ENCODE results near the gene PTPN18.
A peak's percentile ranks its signal among the peaks of the same experiment; 100 is the strongest.

The PTPN18 gene, protein sequence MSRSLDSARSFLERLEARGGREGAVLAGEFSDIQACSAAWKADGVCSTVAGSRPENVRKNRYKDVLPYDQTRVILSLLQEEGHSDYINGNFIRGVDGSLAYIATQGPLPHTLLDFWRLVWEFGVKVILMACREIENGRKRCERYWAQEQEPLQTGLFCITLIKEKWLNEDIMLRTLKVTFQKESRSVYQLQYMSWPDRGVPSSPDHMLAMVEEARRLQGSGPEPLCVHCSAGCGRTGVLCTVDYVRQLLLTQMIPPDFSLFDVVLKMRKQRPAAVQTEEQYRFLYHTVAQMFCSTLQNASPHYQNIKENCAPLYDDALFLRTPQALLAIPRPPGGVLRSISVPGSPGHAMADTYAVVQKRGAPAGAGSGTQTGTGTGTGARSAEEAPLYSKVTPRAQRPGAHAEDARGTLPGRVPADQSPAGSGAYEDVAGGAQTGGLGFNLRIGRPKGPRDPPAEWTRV

DNA sequence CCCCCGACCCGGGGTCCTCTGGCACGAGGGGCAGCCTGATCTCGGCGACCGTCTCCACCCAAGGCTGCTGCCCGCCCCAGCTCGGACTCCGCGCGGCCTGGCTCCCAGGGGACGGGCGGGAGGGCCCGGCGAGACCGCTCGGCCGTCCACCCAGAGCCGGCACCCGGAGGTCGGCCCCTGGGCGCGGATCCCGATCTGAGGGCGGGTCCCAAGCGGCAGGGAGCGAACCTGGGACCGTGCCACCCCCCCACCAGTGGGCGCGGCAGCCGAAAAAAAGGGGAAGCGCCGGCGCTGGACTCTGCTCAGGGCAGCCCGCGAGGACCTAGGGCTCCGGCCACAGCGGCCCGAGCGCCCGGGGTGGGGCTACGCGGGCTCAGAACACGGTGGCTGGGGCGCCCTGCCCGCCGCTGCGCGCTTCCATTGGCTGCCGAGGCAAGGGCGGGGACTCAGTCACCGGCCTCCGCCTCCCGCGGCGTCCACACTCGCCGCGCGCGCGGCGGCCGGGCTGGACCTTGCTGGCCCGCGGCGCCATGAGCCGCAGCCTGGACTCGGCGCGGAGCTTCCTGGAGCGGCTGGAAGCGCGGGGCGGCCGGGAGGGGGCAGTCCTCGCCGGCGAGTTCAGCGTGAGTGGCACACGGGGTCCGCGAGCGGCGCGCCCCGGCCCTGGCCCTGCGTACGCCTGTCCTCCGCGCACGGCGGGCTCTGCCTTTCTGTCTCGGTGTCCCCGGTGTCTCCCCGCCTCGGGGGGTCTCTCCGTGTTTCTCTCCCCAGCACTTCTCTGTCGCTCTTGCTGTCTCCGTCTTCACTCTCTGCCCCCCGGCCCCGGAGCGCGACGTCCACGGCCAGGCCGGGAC, at the start of gene PTPN18:
Gene PTPN18 (plus strand): TSS at position 479 of the 854 bp plus-strand sequence. CDS start 52 bp downstream, at position 531.
- H3K9me3 ChIP-seq (ENCODE audit: control insufficient read depth in 2 of 2, low read length in 2 of 2) = no peaks in the 10 kb centered on the region
- peak within 1 kb of the TSS; percentile 62 to 78 for H3K9ac ChIP-seq (ENCODE audit: low read length in 2 of 2)
- peak within 1 kb of the TSS; percentile 6 for H3K27ac ChIP-seq (ENCODE audit: low read length)
- H3K36me3 ChIP-seq (ENCODE audit: control insufficient read depth in 2 of 2, insufficient read depth in 2 of 2, low read length in 2 of 2) = peaks cover 0 to 2% of the 10 kb centered on the region in 2 donors
- H3K4me3 ChIP-seq (ENCODE audit: low read length in 2 of 2) = peak within 1 kb of the TSS; percentile 74 to 78
- no peaks in the 10 kb centered on the region for H3K27me3 ChIP-seq (ENCODE audit: control insufficient read depth in 1 of 2, insufficient read depth in 2 of 2, low read length in 2 of 2)
- peaks cover 19% of the 10 kb centered on the region for H3K4me1 ChIP-seq (ENCODE audit: control insufficient read depth, insufficient read depth, low read length)

DNA sequence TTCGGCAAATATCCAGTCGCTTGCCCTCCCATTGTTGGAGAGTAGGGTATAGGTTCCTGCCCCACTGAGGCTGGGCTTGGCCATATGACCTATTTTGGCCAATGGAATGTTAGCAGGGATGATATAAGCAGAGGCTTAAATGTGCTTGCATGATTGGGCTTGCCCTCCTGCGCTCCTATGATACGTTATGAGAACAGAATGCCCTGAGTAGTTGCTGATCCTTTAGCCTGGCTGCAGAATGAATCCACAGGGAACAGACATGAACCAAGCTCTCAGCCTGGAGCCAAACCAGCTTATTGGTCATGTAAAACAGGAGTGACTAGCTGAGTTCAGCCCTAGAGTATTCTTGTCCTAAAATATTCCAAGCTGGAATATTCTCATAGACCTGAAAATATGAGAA, 48.0 kb upstream of the PTPN18 start:
- no peaks in the 10 kb centered on the region for H3K4me1 ChIP-seq (ENCODE audit: control insufficient read depth, insufficient read depth, low read length)
- H3K4me3 ChIP-seq (ENCODE audit: low read length in 2 of 2) = no peak overlapping the region
- no peaks in the 10 kb centered on the region for H3K36me3 ChIP-seq (ENCODE audit: control insufficient read depth in 2 of 2, insufficient read depth in 2 of 2, low read length in 2 of 2)
- H3K27me3 ChIP-seq (ENCODE audit: control insufficient read depth in 1 of 2, insufficient read depth in 2 of 2, low read length in 2 of 2) = peaks cover 0 to 2% of the 10 kb centered on the region in 2 donors
- H3K9ac ChIP-seq (ENCODE audit: low read length in 2 of 2) = no peak overlapping the region
- no peak overlapping the region for H3K27ac ChIP-seq (ENCODE audit: low read length)
- no peaks in the 10 kb centered on the region for H3K9me3 ChIP-seq (ENCODE audit: control insufficient read depth in 2 of 2, low read length in 2 of 2)

DNA sequence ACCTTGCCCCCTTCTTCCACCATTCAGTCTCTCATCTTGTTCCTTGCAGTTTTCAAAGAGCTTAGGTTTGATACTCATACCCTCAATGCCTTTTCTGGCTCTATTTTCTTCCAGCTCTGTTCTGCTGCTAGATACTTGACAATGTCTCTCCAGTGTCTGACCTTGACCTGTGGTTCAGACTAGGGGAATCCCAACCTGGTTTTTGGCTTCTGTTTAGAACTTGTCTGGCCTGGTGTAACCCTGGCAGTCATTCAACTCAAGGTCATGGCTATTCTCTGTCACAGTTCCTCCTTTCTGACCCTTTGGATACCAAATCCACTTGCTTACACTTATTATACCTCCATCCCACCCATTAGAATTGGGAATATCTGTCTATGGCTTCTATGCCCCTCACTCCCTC, 45.0 kb upstream of the PTPN18 start:
- Histone ChIP-seq H3K9ac (ENCODE audit: low read length in 2 of 2) (no peak overlapping the region), H3K4me3 (ENCODE audit: low read length in 2 of 2) (no peak overlapping the region)

DNA sequence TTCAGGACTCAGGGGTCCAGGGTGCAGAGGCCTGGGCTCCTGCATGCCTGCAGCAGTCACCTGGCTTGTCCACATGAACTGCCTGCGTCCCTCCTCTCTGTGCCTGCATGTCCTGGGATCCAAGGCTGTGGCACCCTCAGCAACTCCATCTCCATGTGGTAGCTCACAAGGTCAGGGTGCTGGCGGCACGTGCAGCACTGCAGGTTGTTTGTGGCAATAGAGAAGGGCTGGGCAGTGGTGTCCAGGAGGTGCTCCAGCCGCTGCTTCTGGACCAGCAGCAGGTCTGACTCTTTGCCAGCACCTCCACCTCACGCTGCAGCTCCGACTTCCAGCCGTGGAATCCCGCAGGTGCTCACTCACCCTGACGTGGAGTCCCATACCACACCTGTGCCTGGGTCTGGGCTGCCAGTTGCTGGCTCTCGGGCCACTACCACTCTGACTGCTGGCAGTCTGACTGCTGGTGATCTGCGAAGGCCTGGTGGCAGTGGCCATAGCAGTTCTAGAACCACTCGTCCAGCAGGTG, 42.0 kb upstream of the PTPN18 start:
- no peak overlapping the region for H3K9ac ChIP-seq (ENCODE audit: low read length in 2 of 2)
- H3K9me3 ChIP-seq (ENCODE audit: control insufficient read depth in 2 of 2, low read length in 2 of 2) = no peaks in the 10 kb centered on the region
- no peak overlapping the region for H3K4me3 ChIP-seq (ENCODE audit: low read length in 2 of 2)
- H3K4me1 ChIP-seq (ENCODE audit: control insufficient read depth, insufficient read depth, low read length) = no peaks in the 10 kb centered on the region
- H3K36me3 ChIP-seq (ENCODE audit: control insufficient read depth in 2 of 2, insufficient read depth in 2 of 2, low read length in 2 of 2) = no peaks in the 10 kb centered on the region
- H3K27ac ChIP-seq (ENCODE audit: low read length) = no peak overlapping the region
- peaks cover 0 to 8% of the 10 kb centered on the region in 2 donors for H3K27me3 ChIP-seq (ENCODE audit: control insufficient read depth in 1 of 2, insufficient read depth in 2 of 2, low read length in 2 of 2)

More for the DNA sequence above, 45.0 kb upstream of the PTPN18 start:
- Histone ChIP-seq H3K9me3 (ENCODE audit: control insufficient read depth in 2 of 2, low read length in 2 of 2) (no peaks in the 10 kb centered on the region), H3K27ac (ENCODE audit: low read length) (no peak overlapping the region), H3K36me3 (ENCODE audit: control insufficient read depth in 2 of 2, insufficient read depth in 2 of 2, low read length in 2 of 2) (no peaks in the 10 kb centered on the region), H3K27me3 (ENCODE audit: control insufficient read depth in 1 of 2, insufficient read depth in 2 of 2, low read length in 2 of 2) (peaks cover 0 to 8% of the 10 kb centered on the region in 2 donors), H3K4me1 (ENCODE audit: control insufficient read depth, insufficient read depth, low read length) (no peaks in the 10 kb centered on the region)

DNA sequence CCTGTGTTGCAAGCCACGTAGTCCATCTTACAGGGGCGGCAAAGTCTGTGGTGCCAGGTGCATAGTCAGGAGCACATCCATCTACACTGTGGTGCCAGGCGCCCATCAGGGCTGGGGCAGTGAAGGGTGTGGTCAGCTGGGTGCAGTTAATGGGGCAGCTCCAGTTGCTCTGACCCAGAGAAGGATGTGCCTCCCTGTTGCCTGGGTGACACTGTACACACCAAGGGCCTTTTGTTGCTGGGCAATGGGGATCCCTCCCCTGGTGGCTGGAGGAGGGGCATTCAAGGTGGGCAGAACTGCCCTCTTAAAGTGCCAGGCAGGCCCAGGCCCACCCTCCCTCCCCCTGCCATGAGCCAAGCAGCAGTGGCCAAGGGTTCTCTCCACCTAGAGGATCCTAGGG, 41.5 kb upstream of the PTPN18 start:
- Histone ChIP-seq H3K27ac (ENCODE audit: low read length) (no peak overlapping the region), H3K36me3 (ENCODE audit: control insufficient read depth in 2 of 2, insufficient read depth in 2 of 2, low read length in 2 of 2) (no peaks in the 10 kb centered on the region), H3K4me3 (ENCODE audit: low read length in 2 of 2) (no peak overlapping the region), H3K9me3 (ENCODE audit: control insufficient read depth in 2 of 2, low read length in 2 of 2) (no peaks in the 10 kb centered on the region), H3K9ac (ENCODE audit: low read length in 2 of 2) (no peak overlapping the region), H3K4me1 (ENCODE audit: control insufficient read depth, insufficient read depth, low read length) (no peaks in the 10 kb centered on the region), H3K27me3 (ENCODE audit: control insufficient read depth in 1 of 2, insufficient read depth in 2 of 2, low read length in 2 of 2) (peaks cover 0 to 8% of the 10 kb centered on the region in 2 donors)

DNA sequence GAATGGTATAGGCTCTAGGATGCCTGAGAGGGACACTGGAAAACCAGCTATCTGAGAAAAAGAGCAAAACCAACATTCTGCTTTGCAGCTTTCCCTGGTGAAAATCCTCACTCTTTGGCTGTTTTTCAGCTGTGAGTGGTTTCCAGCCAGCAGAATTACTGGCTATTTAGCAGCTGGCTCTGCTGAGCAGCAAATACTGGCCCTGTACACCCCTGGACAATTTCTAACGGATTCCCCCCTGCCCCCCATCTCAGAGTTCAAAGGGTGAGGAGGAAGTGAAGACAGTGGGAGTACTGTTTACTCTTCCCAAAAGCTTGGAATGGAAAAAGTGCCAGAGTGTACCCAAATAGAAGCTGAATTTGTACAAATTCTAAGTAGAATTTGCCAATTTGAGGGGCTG, 39.3 kb upstream of the PTPN18 start:
- Histone ChIP-seq H3K9ac (ENCODE audit: low read length in 2 of 2) (no peak overlapping the region), H3K4me3 (ENCODE audit: low read length in 2 of 2) (no peak overlapping the region), H3K36me3 (ENCODE audit: control insufficient read depth in 2 of 2, insufficient read depth in 2 of 2, low read length in 2 of 2) (no peaks in the 10 kb centered on the region)

DNA sequence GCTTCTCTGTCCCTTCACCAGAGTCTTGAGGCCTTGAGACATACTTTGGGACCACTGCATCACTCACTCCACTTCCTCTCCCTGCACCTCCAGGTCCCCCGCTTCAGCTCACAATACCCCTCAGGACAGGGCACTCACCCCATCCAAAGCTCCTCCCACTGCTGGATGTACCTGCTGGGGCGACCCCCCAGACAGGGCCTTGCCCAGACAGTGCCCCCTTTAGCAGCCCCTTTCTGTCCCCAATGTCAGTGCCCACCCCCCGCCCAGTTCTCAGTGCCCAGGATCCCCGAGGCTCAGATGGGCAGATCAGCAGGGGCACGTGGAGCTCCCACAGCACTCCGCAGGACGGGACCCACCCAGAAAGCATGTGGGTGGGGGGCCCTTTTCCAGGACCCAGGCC, 37.0 kb upstream of the PTPN18 start:
- Histone ChIP-seq H3K27ac (ENCODE audit: low read length) (no peak overlapping the region), H3K4me1 (ENCODE audit: control insufficient read depth, insufficient read depth, low read length) (no peaks in the 10 kb centered on the region), H3K36me3 (ENCODE audit: control insufficient read depth in 2 of 2, insufficient read depth in 2 of 2, low read length in 2 of 2) (no peaks in the 10 kb centered on the region), H3K4me3 (ENCODE audit: low read length in 2 of 2) (no peak overlapping the region), H3K9me3 (ENCODE audit: control insufficient read depth in 2 of 2, low read length in 2 of 2) (no peaks in the 10 kb centered on the region), H3K9ac (ENCODE audit: low read length in 2 of 2) (no peak overlapping the region), H3K27me3 (ENCODE audit: control insufficient read depth in 1 of 2, insufficient read depth in 2 of 2, low read length in 2 of 2) (peaks cover 0 to 3% of the 10 kb centered on the region in 2 donors)

More for the DNA sequence above, 39.3 kb upstream of the PTPN18 start:
- peaks cover 0 to 6% of the 10 kb centered on the region in 2 donors for H3K27me3 ChIP-seq (ENCODE audit: control insufficient read depth in 1 of 2, insufficient read depth in 2 of 2, low read length in 2 of 2)
- H3K9me3 ChIP-seq (ENCODE audit: control insufficient read depth in 2 of 2, low read length in 2 of 2) = no peaks in the 10 kb centered on the region
- H3K27ac ChIP-seq (ENCODE audit: low read length) = no peak overlapping the region
- no peaks in the 10 kb centered on the region for H3K4me1 ChIP-seq (ENCODE audit: control insufficient read depth, insufficient read depth, low read length)

DNA sequence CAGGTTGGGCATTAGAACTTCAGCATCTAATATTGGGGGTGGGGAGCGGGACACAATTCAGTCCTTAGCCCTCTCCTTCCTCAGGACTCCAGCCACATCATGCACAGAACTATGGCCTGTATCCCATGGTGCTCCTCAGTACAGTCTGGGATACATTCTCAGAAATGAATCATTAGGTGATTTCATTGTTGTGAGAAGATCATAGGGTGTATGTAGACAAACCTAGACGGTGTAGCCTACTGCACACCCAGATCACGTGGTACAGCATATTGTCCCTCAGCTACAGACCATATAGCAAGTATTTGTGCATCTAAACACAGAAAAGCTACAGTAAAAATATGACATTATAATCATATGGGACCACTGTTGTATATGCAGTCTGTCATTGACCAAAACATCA, 36.3 kb upstream of the PTPN18 start:
- no peak overlapping the region for H3K9ac ChIP-seq (ENCODE audit: low read length in 2 of 2)
- H3K27me3 ChIP-seq (ENCODE audit: control insufficient read depth in 1 of 2, insufficient read depth in 2 of 2, low read length in 2 of 2) = no peaks in the 10 kb centered on the region
- no peak overlapping the region for H3K27ac ChIP-seq (ENCODE audit: low read length)
- H3K4me1 ChIP-seq (ENCODE audit: control insufficient read depth, insufficient read depth, low read length) = no peaks in the 10 kb centered on the region
- no peaks in the 10 kb centered on the region for H3K9me3 ChIP-seq (ENCODE audit: control insufficient read depth in 2 of 2, low read length in 2 of 2)
- H3K4me3 ChIP-seq (ENCODE audit: low read length in 2 of 2) = no peak overlapping the region
- H3K36me3 ChIP-seq (ENCODE audit: control insufficient read depth in 2 of 2, insufficient read depth in 2 of 2, low read length in 2 of 2) = no peaks in the 10 kb centered on the region

DNA sequence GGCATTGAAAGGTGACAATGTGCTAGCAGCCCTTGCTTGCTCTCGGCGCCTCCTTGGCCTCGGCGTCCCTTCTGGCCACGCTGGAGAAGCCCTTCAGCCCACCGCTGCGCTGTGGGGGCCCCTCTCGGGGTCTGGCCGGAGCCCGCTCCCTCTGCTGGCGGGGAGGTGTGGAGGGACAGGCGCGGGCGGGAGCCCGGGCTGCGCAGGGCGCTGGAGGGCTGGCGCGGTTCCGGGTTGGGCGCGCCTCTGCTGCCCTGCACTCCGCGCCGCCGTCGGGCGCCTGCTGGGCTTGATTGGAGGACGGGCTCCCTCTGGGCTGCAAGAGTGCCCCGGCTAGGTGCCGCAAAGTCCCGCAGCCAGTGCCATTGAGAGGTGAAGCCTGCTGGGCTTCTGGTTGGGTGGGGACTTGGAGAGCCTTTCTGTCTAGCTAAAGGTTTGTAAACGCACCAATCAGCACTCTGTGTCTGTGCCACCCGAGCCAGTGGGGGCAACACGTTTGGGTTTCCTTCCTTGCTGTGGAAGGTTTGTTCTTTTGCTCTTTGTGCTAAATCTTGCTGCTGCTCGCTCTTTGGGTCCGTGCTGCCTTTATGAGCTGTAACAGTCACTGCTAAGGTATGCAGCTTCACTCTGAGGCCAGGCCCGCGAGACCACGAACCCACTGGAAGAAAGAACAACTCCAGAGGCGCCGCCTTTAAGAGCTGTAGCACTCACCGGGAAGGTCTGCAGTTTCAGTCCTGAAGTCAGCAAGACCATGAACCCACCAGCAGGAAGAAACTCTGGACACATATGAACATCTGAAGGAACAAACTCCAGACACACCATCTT, 27.9 kb upstream of the PTPN18 start:
- Histone ChIP-seq H3K9me3 (ENCODE audit: control insufficient read depth in 2 of 2, low read length in 2 of 2) (no peaks in the 10 kb centered on the region), H3K27me3 (ENCODE audit: control insufficient read depth in 1 of 2, insufficient read depth in 2 of 2, low read length in 2 of 2) (peaks cover 0 to 2% of the 10 kb centered on the region in 2 donors), H3K4me3 (ENCODE audit: low read length in 2 of 2) (no peak overlapping the region), H3K4me1 (ENCODE audit: control insufficient read depth, insufficient read depth, low read length) (peaks cover 4% of the 10 kb centered on the region), H3K27ac (ENCODE audit: low read length) (no peak overlapping the region), H3K36me3 (ENCODE audit: control insufficient read depth in 2 of 2, insufficient read depth in 2 of 2, low read length in 2 of 2) (no peaks in the 10 kb centered on the region), H3K9ac (ENCODE audit: low read length in 2 of 2) (no peak overlapping the region)

DNA sequence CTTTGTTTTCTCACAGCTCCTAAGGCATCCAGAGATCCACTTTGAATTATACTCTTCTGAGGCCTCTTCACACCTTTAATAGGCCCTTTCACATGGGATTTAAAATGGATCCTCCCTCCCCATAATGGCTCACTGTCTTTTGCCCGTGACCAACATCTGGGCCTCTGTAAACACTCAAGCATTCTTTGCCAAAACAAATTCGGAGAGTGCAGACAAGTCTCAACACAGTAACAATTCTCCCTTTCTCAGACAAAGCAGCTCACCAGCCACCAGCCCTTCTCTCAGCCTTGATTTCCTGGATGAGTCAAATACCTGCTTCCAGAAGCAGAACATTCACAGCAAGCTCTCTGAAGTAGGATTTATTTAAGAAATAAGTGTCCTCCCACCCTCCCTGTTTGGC, 27.1 kb upstream of the PTPN18 start:
- Histone ChIP-seq H3K9ac (ENCODE audit: low read length in 2 of 2) (no peak overlapping the region), H3K27me3 (ENCODE audit: control insufficient read depth in 1 of 2, insufficient read depth in 2 of 2, low read length in 2 of 2) (peaks cover 0 to 2% of the 10 kb centered on the region in 2 donors), H3K4me1 (ENCODE audit: control insufficient read depth, insufficient read depth, low read length) (peaks cover 4% of the 10 kb centered on the region), H3K9me3 (ENCODE audit: control insufficient read depth in 2 of 2, low read length in 2 of 2) (no peaks in the 10 kb centered on the region), H3K36me3 (ENCODE audit: control insufficient read depth in 2 of 2, insufficient read depth in 2 of 2, low read length in 2 of 2) (no peaks in the 10 kb centered on the region), H3K27ac (ENCODE audit: low read length) (no peak overlapping the region), H3K4me3 (ENCODE audit: low read length in 2 of 2) (no peak overlapping the region)
